Prostate gland (tissue), 2 donors: ENCODE results near the gene TMEM139. TPM values are rescaled to one million over a fixed set of nuclear protein-coding genes. Genes with fewer than 3 reads are reported as not detected.

Experiments
- DNase-seq: peaks from one replicate; pipeline ENCODE4 v3.0.0-alpha.2; 2019; ENCODE audit warnings: low spot score
- H3K27ac ChIP-seq, 2 donors: fragments of 200-600 bp; sonication (generic); 2 replicates each; pipeline ENCODE4 v1.5.1; 2017 to 2019
- H3K27me3 ChIP-seq: fragments of 200-600 bp; sonication (generic); replicated peaks from 2 replicates; pipeline ENCODE4 v1.5.1; 2019; ENCODE audit not compliant: insufficient read depth
- H3K36me3 ChIP-seq, 2 donors: fragments of 200-600 bp; sonication (generic); 1 replicate in 1 of 2; 2 replicates in 1 of 2; pipeline versions ENCODE4 v1.5.1 to v1.8.1; 2017 to 2019
- H3K4me1 ChIP-seq: fragments of 200-600 bp; sonication (generic); replicated peaks from 2 replicates; pipeline ENCODE4 v1.5.1; 2019
- H3K4me3 ChIP-seq, 2 donors: fragments of 200-600 bp; sonication (generic); 2 replicates each; pipeline ENCODE4 v1.5.1; 2017 to 2019
- H3K9me3 ChIP-seq: fragments of 200-600 bp; sonication (generic); 2 replicates; pipeline ENCODE4 v1.5.1; 2017
- CTCF ChIP-seq, 4 experiments: fragments of 200-600 bp in 2 of 4; fragments of 450-650 bp in 2 of 4; sonication (generic) in 2 of 4; IDR thresholded peaks; 1 replicate in 3 of 4; 2 replicates in 1 of 4; pipeline ENCODE4 v1.5.1; 2016 to 2019; ENCODE audit warnings: antibody characterized with exemption in 4 of 4, mild to moderate bottlenecking in 2 of 4, moderate library complexity in 2 of 4
- POLR2A ChIP-seq: fragments of 450-650 bp; IDR thresholded peaks from one replicate; pipeline ENCODE4 v1.6.1; 2016; ENCODE audit warnings: antibody characterized with exemption, mild to moderate bottlenecking
- POLR2AphosphoS5 ChIP-seq: sonication (generic); formaldehyde crosslinking; IDR thresholded peaks from one replicate; pipeline ENCODE4 v1.6.1; 2017; ENCODE audit warnings: antibody characterized with exemption
- WGBS: methylation state at CpG from one replicate; pipeline ENCODE4 v1.1.5; 2018; 5-methylcytosine and 5-hydroxymethylcytosine counted together
- intact Hi-C: fragments of 100-400 bp; cut with DNase I; formaldehyde crosslinking; loops from one replicate; pipeline ENCODE4 v1.14.2; 2022
- total RNA-seq, 2 donors: library from RNA; depleted of rRNA; stranded (reverse); fragments of >200 nt; gene quantifications; one replicate each; pipeline ENCODE4 v1.1.0, GENCODE V29; 2016

The TMEM139 gene
- total RNA-seq, 2 donors from 2014 or later, result 0.51 to 7.7 TPM

DNA sequence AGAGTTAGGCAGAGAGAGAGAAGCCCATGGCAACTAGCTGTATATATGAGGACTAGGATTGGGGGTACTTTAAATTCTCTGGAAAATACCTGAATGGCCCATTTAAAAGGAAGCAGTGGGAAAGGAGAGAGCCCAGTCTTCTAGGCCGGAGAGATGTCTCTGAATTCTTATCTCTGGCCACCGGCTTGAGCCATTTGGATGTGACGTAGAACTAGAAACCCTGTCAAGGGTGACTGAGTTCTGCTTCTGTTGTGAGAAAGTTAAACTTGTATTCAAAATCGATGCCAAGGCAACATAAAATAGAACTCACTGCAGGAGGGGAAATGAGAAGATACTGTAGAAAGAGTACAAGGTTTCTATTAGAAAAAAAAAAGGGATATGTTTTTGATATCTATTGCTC, 27.8 kb upstream of the TMEM139 start:
- TF ChIP-seq POLR2AphosphoS5 (no peak), POLR2A (no peak), CTCF (IDR thresholded peaks at IDR 0.05) (no peak)
- 88% methylated on average over 4 of the region's 4 CpGs for WGBS
- no peak for DNase-seq

DNA sequence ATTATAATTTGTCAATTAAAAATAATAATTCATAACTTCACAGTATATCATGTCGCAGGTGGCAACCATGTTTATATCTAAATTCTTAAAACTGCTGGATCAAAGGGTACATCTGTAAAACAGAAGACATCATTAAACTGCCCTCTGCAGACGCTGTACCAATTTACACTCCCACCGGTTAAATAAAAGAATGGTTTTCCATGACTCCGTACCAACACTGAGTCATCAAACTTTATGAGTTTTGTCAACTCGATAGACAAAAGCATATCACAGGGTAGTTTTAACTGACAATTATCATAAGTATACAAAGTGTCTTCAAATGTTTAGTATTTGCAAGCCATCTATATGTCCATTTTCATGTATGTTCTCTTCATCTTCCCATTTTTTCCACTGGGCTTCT, 27.3 kb upstream of the TMEM139 start:
- intact Hi-C loops, result no loop called here

More for the DNA sequence above, 27.8 kb upstream of the TMEM139 start:
- intact Hi-C loops, result no loop called here
- H3K9me3 ChIP-seq, result no peaks in the 10 kb centered on the region
- H3K4me3 ChIP-seq, result no peak overlapping the region
- H3K36me3 ChIP-seq, result no peaks in the 10 kb centered on the region
- no peaks in the 10 kb centered on the region for H3K4me1 ChIP-seq
- no peaks in the 10 kb centered on the region for H3K27me3 ChIP-seq
- no peak overlapping the region for H3K27ac ChIP-seq

DNA sequence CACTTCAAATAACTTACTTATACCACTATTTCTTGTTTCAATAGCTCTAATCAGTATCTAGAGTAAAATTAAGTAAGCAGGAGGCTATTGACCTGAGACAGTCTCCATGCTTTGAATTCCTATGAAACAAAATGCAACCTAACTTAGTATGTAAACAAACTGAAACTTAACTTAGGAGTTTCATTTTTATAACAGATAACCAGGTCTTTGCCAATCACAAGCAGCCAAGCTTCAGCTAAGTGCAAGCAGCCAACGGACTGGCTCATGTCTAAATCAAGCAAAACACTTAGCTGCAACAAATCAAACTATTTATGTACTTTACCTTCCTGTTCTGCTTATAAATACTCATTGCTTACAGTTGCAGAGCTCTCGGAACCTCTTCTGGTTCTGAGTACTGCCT, 25.9 kb upstream of the TMEM139 start:
- Histone ChIP-seq H3K36me3 (no peaks in the 10 kb centered on the region), H3K4me3 (no peak overlapping the region), H3K27ac (no peak overlapping the region), H3K4me1 (no peaks in the 10 kb centered on the region), H3K9me3 (no peaks in the 10 kb centered on the region), H3K27me3 (no peaks in the 10 kb centered on the region)
- no peak for DNase-seq
- 10% methylated on average over 2 of the region's 2 CpGs for WGBS
- TF ChIP-seq POLR2AphosphoS5 (peak; percentile 17), CTCF (IDR thresholded peaks at IDR 0.05) (no peak)
- intact Hi-C loops, result no loop called here

More for the DNA sequence above, 27.3 kb upstream of the TMEM139 start:
- no peak for DNase-seq
- Histone ChIP-seq H3K27me3 (no peaks in the 10 kb centered on the region), H3K27ac (no peak overlapping the region), H3K4me1 (no peaks in the 10 kb centered on the region), H3K9me3 (no peaks in the 10 kb centered on the region), H3K36me3 (no peaks in the 10 kb centered on the region), H3K4me3 (no peak overlapping the region)
- TF ChIP-seq POLR2A (no peak), POLR2AphosphoS5 (no peak), CTCF (IDR thresholded peaks at IDR 0.05) (no peak)
- 54% methylated on average over 5 of the region's 5 CpGs for WGBS

DNA sequence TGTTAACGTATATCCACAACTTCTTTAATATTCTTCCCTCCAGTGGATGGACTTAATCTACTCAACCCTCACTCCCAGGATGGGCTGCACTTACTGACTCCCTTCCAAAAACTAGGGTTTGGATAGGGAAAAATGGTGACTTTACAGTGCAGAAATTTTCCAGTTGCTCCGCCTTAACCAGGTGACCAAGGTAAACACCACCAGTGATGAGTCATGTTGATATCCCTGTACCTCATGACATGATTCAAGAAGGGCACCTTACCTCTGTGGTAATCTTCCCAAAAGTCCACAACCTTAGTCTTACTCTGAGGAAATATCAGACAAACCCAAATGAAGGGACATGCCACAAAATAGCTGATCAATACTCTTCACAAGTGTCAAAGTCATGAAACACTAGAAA, 25.0 kb upstream of the TMEM139 start:
- TF ChIP-seq CTCF (IDR thresholded peaks at IDR 0.05) (no peak), POLR2A (no peak), POLR2AphosphoS5 (no peak)
- Histone ChIP-seq H3K9me3 (no peaks in the 10 kb centered on the region), H3K27me3 (no peaks in the 10 kb centered on the region), H3K4me3 (no peak overlapping the region), H3K4me1 (no peaks in the 10 kb centered on the region), H3K36me3 (no peaks in the 10 kb centered on the region), H3K27ac (no peak overlapping the region)
- 86% methylated on average over 2 of the region's 2 CpGs for WGBS
- intact Hi-C loops, result no loop called here
- no peak for DNase-seq

GRCh38 chr7:143261901-143262300, 22.9 kb upstream of the TMEM139 start:
- H3K4me1 ChIP-seq, result no peaks in the 10 kb centered on the region
- H3K4me3 ChIP-seq, result no peak overlapping the region
- intact Hi-C loops, result no loop called here
- H3K36me3 ChIP-seq, result no peaks in the 10 kb centered on the region
- H3K27me3 ChIP-seq, result no peaks in the 10 kb centered on the region
- no peaks in the 10 kb centered on the region for H3K9me3 ChIP-seq
- no peak for DNase-seq
- WGBS, result 91% methylated on average over 1 of the region's 1 CpG
- TF ChIP-seq POLR2AphosphoS5 (no peak), CTCF (IDR thresholded peaks at IDR 0.05) (no peak), POLR2A (no peak)
- H3K27ac ChIP-seq, result no peak overlapping the region
